Nephron (organoid): Measurements from ENCODE around the gene GIT2.

Source experiments
- H3K27ac Mint-ChIP-seq, 3 experiments: 2 replicates each; pipeline ENCODE4 v1.8.0; 2020; ENCODE audit warnings: mixed read lengths in 3 of 3, mild to moderate bottlenecking in 2 of 3, moderate library complexity in 1 of 3
- H3K27me3 Mint-ChIP-seq: 2 replicates; pipeline ENCODE4 v1.8.0; 2021; ENCODE audit warnings: low read depth, mild to moderate bottlenecking, moderate library complexity, mixed read lengths
- H3K36me3 Mint-ChIP-seq: 2 replicates; pipeline ENCODE4 v1.8.0; 2020; ENCODE audit warnings: low read depth, mixed read lengths
- H3K4me1 Mint-ChIP-seq: 2 replicates; pipeline ENCODE4 v1.8.0; 2020; ENCODE audit warnings: mixed read lengths
- H3K4me3 Mint-ChIP-seq, 3 experiments: 2 replicates each; pipeline ENCODE4 v1.8.0; 2020; ENCODE audit warnings: mild to moderate bottlenecking in 3 of 3, mixed read lengths in 3 of 3, moderate library complexity in 2 of 3
- H3K9me3 Mint-ChIP-seq: 2 replicates; pipeline ENCODE4 v1.8.0; 2020; ENCODE audit warnings: mixed read lengths
- TF ChIP-seq, protein P1 (sequence below), 3 experiments: fragments of 200-600 bp; sonication (generic); IDR thresholded peaks; one replicate each; pipeline ENCODE4 v1.5.0; 2021; ENCODE audit warnings: antibody characterized with exemption in 3 of 3; ENCODE audit not compliant: unreplicated experiment in 3 of 3

Gene GIT2

DNA sequence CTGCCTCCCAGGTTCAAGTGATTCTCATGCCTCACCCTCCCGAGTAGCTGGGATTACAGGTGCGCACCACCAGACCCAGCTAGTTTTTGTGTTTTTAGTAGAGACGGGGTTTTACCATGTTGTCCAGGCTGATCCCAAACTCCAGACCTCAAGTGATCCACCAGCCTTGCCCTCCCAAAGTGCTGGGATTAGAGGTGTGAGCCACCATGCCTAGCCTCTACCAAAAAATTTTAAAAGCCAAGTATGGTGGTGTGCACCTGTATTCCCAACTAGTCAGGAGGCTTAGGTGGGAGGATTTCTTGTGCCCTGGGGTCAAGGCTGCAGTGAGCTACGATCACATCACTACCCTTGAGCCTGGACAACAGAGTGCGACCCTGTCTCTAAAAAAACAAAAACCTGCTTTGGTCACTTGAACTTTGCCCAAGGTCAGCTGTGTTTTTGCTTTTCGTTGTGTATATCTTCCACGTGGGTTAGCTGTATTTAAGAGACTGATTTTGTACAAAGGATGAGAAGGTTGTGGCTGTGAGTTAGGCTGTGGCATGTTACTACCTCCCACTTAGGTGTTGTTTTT is 39.5 kb upstream of the GIT2 start:
- Mint-ChIP-seq H3K27me3 (no peaks in the 10 kb centered on the region), H3K4me1 (no peaks in the 10 kb centered on the region), H3K9me3 (no peaks in the 10 kb centered on the region), H3K27ac (no peak overlapping the region), H3K36me3 (peaks cover 49% of the 10 kb centered on the region), H3K4me3 (no peak overlapping the region)
- TF ChIP-seq, protein P1, sequence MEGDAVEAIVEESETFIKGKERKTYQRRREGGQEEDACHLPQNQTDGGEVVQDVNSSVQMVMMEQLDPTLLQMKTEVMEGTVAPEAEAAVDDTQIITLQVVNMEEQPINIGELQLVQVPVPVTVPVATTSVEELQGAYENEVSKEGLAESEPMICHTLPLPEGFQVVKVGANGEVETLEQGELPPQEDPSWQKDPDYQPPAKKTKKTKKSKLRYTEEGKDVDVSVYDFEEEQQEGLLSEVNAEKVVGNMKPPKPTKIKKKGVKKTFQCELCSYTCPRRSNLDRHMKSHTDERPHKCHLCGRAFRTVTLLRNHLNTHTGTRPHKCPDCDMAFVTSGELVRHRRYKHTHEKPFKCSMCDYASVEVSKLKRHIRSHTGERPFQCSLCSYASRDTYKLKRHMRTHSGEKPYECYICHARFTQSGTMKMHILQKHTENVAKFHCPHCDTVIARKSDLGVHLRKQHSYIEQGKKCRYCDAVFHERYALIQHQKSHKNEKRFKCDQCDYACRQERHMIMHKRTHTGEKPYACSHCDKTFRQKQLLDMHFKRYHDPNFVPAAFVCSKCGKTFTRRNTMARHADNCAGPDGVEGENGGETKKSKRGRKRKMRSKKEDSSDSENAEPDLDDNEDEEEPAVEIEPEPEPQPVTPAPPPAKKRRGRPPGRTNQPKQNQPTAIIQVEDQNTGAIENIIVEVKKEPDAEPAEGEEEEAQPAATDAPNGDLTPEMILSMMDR (IDR thresholded peaks at IDR 0.05; ENCODE audit: unreplicated experiment in 3 of 3), result no peak

DNA sequence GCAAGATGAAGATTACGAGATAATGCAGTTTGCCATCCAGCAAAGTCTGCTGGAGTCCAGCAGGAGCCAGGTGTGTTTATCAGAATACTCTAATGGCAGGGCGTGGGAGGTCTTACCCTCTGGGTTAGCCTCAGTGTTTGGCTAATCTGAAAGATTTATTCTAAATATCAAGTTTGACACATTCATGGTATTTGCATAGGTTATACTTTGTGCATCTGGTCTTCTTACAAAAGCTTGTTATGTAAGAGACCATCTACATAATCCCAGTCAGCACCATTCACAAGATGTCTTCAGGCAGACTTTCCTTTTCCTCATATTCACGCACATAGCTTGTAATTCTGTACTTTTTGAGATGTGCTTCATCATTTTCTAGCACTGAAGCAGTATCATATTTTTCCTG is 37.7 kb upstream of the GIT2 start:
- H3K27ac Mint-ChIP-seq, result no peak overlapping the region
- peaks cover 60% of the 10 kb centered on the region for H3K36me3 Mint-ChIP-seq
- no peaks in the 10 kb centered on the region for H3K27me3 Mint-ChIP-seq
- H3K4me3 Mint-ChIP-seq, result no peak overlapping the region
- H3K9me3 Mint-ChIP-seq, result no peaks in the 10 kb centered on the region
- TF ChIP-seq, protein P1 (IDR thresholded peaks at IDR 0.05; ENCODE audit: unreplicated experiment in 3 of 3), result no peak
- H3K4me1 Mint-ChIP-seq, result no peaks in the 10 kb centered on the region

DNA sequence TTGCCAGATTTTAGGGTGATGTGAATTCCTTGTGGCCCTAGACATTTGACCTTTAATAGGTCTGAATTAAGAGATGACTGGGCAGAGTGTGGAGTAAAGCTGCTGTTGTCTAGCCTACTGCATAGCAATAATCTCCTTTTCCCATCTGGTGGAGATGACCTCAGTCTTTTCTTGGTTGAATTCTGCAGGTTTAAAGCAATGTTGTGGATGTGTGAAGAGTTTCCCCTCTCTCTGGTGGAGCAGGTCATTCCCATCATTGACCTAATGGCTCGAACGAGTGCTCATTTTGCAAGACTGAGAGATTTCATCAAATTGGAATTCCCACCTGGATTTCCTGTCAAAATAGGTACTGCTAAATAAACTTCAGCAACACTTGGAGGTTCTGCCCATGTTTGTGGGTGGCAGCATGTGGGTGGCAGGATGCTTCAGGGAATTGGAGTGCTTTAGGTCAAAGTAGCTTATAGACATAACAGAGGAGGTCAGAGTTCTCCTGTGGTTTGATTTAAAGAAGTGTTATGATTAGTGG is 33.2 kb upstream of the GIT2 start:
- no peaks in the 10 kb centered on the region for H3K27me3 Mint-ChIP-seq
- no peak overlapping the region for H3K27ac Mint-ChIP-seq

DNA sequence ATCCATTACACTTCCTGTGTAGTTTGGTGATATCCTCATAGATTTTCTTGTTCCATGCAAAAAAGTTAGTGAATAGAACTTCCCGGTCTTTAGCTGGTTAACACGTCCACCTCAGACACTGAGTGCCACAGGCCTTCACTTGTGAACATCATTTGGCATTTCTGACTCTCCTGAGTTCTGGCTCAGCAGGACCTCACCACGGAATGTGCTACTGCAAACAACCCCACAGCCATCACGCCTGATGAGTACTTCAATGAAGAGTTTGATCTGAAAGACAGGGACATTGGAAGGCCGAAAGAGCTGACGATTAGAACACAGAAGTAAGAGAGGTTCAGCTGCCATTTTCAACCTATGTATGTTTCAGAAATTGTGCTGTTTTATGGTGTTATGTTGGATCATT is 32.2 kb upstream of the GIT2 start:
- H3K4me3 Mint-ChIP-seq, result no peak overlapping the region
- no peaks in the 10 kb centered on the region for H3K27me3 Mint-ChIP-seq
- TF ChIP-seq, protein P1 (IDR thresholded peaks at IDR 0.05; ENCODE audit: unreplicated experiment in 3 of 3), result no peak
- no peak overlapping the region for H3K27ac Mint-ChIP-seq
- peaks cover 58% of the 10 kb centered on the region for H3K36me3 Mint-ChIP-seq
- H3K9me3 Mint-ChIP-seq, result no peaks in the 10 kb centered on the region
- peaks cover 16% of the 10 kb centered on the region for H3K4me1 Mint-ChIP-seq

More for the DNA sequence above, 33.2 kb upstream of the GIT2 start:
- H3K4me1 Mint-ChIP-seq, result peaks cover 6% of the 10 kb centered on the region
- H3K9me3 Mint-ChIP-seq, result no peaks in the 10 kb centered on the region
- TF ChIP-seq, protein P1 (IDR thresholded peaks at IDR 0.05; ENCODE audit: unreplicated experiment in 3 of 3), result no peak
- H3K4me3 Mint-ChIP-seq, result no peak overlapping the region
- peaks cover 57% of the 10 kb centered on the region for H3K36me3 Mint-ChIP-seq

DNA sequence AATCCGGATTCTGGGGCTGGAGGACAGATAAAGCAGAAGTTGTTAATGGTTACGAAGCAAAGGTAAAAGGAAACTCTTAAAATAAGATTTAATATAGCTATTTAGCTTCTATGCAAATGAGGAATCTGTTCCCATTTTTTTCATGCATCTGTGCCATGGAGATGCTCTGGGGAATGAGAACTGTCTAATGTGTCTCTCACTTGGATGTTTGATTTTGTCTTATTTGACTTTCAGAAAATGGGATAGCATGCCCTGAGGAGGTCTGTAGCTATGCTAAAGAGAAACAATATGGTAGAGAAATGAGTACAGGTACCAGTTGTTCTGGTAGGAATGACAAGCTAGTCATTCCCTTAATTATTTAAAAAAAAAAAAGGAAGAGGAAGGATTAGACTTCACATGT is 27.9 kb upstream of the GIT2 start:
- H3K9me3 Mint-ChIP-seq, result no peaks in the 10 kb centered on the region
- H3K4me3 Mint-ChIP-seq, result no peak overlapping the region
- H3K27ac Mint-ChIP-seq, result peak overlapping the region in 2 of 3 experiments; percentile 58 to 79
- H3K4me1 Mint-ChIP-seq, result peaks cover 34% of the 10 kb centered on the region
- H3K27me3 Mint-ChIP-seq, result no peaks in the 10 kb centered on the region
- peaks cover 54% of the 10 kb centered on the region for H3K36me3 Mint-ChIP-seq
- TF ChIP-seq, protein P1 (IDR thresholded peaks at IDR 0.05; ENCODE audit: unreplicated experiment in 3 of 3), result no peak
